GM18951 (cell line): Measurements from ENCODE around the gene NCKAP5L.

Experiments used
- POLR2A ChIP-seq: IDR thresholded peaks from 4 replicates; pipeline ENCODE4 v1.6.1; 2011; ENCODE audit warnings: mild to moderate bottlenecking; ENCODE audit not compliant: insufficient read length, insufficient read depth; ENCODE audit errors: extremely low read depth
- in situ Hi-C: fragments of 300-500 bp; cut with MboI; formaldehyde crosslinking; loops from one replicate; pipeline ENCODE4 v1.12.0; 2022; ENCODE audit warnings: low sequenced_read_pairs, mixed read lengths, inconsistent platforms; ENCODE audit not compliant: unreplicated experiment

Gene NCKAP5L

GRCh38 chr12:49808686-49809380 lies 19.4 kb downstream of the NCKAP5L start:
- in situ Hi-C loops = no loop called here
- TF ChIP-seq POLR2A = no peak

GRCh38 chr12:49807991-49808580 lies 20.1 kb downstream of the NCKAP5L start:
- in situ Hi-C loops = no loop called here
- TF ChIP-seq POLR2A = no peak

GRCh38 chr12:49806877-49807276 lies 21.3 kb downstream of the NCKAP5L start:
- no peak for TF ChIP-seq POLR2A
- in situ Hi-C loops = no loop called here

DNA sequence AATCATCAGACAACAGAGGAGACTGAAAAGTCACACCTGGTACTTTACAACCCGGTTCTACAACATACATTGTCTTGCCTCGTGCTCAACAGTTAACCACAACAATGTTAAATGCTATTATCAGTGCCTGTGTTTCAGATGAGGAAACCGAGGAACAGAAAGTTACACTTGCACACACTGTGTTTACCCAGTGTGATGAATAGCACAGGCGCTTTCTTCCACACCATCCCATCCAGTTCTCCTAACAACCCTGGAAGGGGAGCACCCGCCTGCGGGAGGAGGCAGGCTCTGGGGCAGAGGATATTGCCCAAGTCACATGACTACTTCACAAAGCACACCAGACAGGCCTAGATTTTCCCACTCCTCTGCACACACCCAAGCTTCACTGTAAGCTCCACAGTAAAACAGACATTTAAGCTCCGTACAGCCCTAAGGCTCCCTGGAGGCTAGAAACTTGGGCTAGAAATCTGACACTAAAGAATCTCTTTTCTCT lies 21.8 kb downstream of the NCKAP5L start:
- in situ Hi-C loops = no loop called here
- no peak for TF ChIP-seq POLR2A

DNA sequence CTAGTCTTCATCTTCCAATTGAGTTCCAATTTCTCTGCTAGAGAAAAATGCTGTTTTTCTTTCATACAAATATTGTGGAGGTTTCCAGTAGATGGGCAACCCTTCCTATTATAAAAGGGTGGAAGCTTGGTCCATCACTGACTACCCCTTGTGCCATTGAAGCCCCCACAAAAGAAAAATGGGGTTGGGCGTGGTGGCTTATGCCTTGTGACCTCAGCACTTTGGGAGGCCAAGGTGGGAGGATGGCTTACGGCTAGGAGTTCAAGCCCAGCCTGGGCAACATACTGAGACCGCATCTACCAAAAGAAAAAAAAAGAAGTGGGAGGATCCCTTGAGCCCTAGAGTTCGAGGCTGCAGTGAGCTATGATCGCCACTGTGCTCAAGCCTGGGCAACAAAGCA lies 22.8 kb downstream of the NCKAP5L start:
- TF ChIP-seq POLR2A = no peak
- in situ Hi-C loops = no loop called here

GRCh38 chr12:49804821-49805220 lies 23.4 kb downstream of the NCKAP5L start:
- no peak for TF ChIP-seq POLR2A
- in situ Hi-C loops = no loop called here

GRCh38 chr12:49803693-49804450 lies 24.3 kb downstream of the NCKAP5L start:
- TF ChIP-seq POLR2A = no peak
- in situ Hi-C loops = no loop called here

- TF ChIP-seq POLR2A = no peak
- in situ Hi-C loops = no loop called here
Measured at GRCh38 chr12:49801141-49802063, 26.8 kb downstream of the NCKAP5L start.

DNA sequence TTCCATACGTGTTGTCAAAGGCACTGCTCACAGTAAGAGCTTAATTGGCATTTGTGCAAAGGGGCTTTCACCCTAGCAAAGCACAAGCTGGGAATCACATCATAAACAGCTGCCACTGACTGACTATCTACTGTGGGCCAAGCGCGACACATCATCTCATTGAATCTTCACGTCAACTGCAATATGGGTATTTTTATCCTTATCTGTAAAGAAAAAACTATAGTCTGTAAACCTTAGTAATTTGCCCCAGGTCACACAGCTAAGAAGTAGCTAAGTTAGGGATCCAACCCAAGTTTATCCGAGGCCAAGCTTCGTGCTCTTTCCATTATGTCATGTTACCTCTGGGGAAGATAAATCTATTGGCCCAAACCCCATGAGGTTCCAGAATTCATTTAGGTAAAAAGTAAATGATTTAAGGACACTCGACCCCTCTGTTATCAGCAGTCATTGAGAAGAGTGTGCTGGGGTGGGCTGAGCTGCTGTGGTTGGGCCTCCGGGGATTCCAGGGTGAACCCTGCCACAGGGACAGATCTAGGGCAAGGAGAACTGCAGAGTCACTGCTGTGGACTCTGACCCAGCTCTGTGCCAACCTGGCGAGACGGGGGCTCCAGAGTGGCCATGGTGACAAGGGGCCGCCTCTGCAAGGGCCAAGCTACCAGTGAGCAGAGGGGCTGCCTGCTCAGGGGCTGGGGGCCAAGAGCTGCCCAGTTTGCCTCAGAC lies 27.6 kb downstream of the NCKAP5L start:
- no peak for TF ChIP-seq POLR2A
- in situ Hi-C loops = no loop called here

GRCh38 chr12:49798934-49799333 lies 29.3 kb downstream of the NCKAP5L start:
- in situ Hi-C loops = no loop called here
- TF ChIP-seq POLR2A = no peak

GRCh38 chr12:49798248-49798647 lies 30.0 kb downstream of the NCKAP5L start:
- no peak for TF ChIP-seq POLR2A
- in situ Hi-C loops = no loop called here

- in situ Hi-C loops = no loop called here
Measured at GRCh38 chr12:49797449-49797776, 30.8 kb downstream of the NCKAP5L start.

More at GRCh38 chr12:49797449-49797776, 30.8 kb downstream of the NCKAP5L start:
- no peak for TF ChIP-seq POLR2A
